ENCODE data around the gene LCE4A.

The LCE4A gene

GRCh38 chr1:152745765-152746444 lies 37.9 kb downstream of the LCE4A start:
- no peak for FAIRE-seq
- DNase-seq (ENCODE audit: low spot score), result no peak

GRCh38 chr1:152747831-152748230 lies 39.9 kb downstream of the LCE4A start:
- FAIRE-seq, result no peak
- DNase-seq (ENCODE audit: low spot score), result no peak

GRCh38 chr1:152752225-152752624 lies 44.3 kb downstream of the LCE4A start:
- no peak for DNase-seq (ENCODE audit: low spot score)

GRCh38 chr1:152753586-152753985 lies 45.6 kb downstream of the LCE4A start:
- FAIRE-seq (no peak), DNase-seq (ENCODE audit: low spot score) (no peak)

More at GRCh38 chr1:152752225-152752624, 44.3 kb downstream of the LCE4A start:
- FAIRE-seq, result no peak

GRCh38 chr1:152756872-152757271 lies 48.9 kb downstream of the LCE4A start:
- DNase-seq (ENCODE audit: low spot score) (no peak), FAIRE-seq (no peak)

GRCh38 chr1:152757747-152758146 lies 49.8 kb downstream of the LCE4A start, which contains the start of gene KPRP:
Gene KPRP (plus strand): TSS chr1:152758025. CDS start chr1:152759589, 1,564 bp downstream.
- FAIRE-seq, result no peak
- no peak for DNase-seq (ENCODE audit: low spot score)

- no peak for FAIRE-seq
These were observed 50.7 kb downstream of the LCE4A start for GRCh38 chr1:152758636-152759035.

More at GRCh38 chr1:152758636-152759035, 50.7 kb downstream of the LCE4A start:
- no peak for DNase-seq (ENCODE audit: low spot score)
